ENCODE measurements around the gene AP2A2. TPM values are rescaled to one million over a fixed set of nuclear protein-coding genes. Genes with fewer than 3 reads are reported as not detected.

Gene AP2A2
- total and polyA plus RNA-seq, 2 of the 4 experiments (the other 2 are of a cell fraction): 19.9 to 49.0 TPM

- ChIA-PET CTCF (no interaction called here), POLR2A (ENCODE audit: unreplicated experiment) (no interaction called here)
- no peak overlapping the region for H2AK9ac ChIP-seq (replicated peaks; ENCODE audit: low read depth, low read length, poor library complexity)
- no peak overlapping the region for H4K8ac ChIP-seq (ENCODE audit: low read depth in 2 of 2, low read length in 2 of 2)
- H3K9ac ChIP-seq (ENCODE audit: low read depth, low read length): no peak overlapping the region
- H3K9me1 ChIP-seq (ENCODE audit: insufficient read depth, low read length): no peaks in the 10 kb centered on the region
- H3K4me2 ChIP-seq (ENCODE audit: low read depth, low read length): no peak overlapping the region
- H3K23ac ChIP-seq (ENCODE audit: low read depth, low read length): no peak overlapping the region
- intact Hi-C loops (cut with micrococcal nuclease): no loop called here
- no peak overlapping the region for H3K4me3 ChIP-seq (ENCODE audit: insufficient read depth, low read depth, low read length)
- H2BK15ac ChIP-seq (ENCODE audit: low read depth, low read length): no peak overlapping the region
- DNase-seq (no peak), ATAC-seq (ENCODE audit: low read depth) (no peak)
- H4K91ac ChIP-seq (ENCODE audit: insufficient read depth, low read depth, low read length): no peak overlapping the region
- dilution Hi-C loops (cut with HindIII; ENCODE audit: low sequenced_read_pairs, unreplicated experiment): no loop called here
- no peak overlapping the region for H3K4ac ChIP-seq (ENCODE audit: low read depth, low read length)
- H2AFZ ChIP-seq (replicated peaks; ENCODE audit: low read length, poor library complexity): no peak overlapping the region
- H4K20me1 ChIP-seq (ENCODE audit: insufficient read depth, low read length): peaks cover 22% of the 10 kb centered on the region
- H3K27me3 ChIP-seq (ENCODE audit: control insufficient read depth, insufficient read depth, low read length): no peaks in the 10 kb centered on the region
- H2BK120ac ChIP-seq (ENCODE audit: low read depth, low read length): no peak overlapping the region
- H2AK5ac ChIP-seq (ENCODE audit: low read depth, low read length): no peak overlapping the region
- H3K14ac ChIP-seq (replicated peaks; ENCODE audit: low read depth, low read length): no peak overlapping the region
- no TSS peak for BruUV-seq (replicated peaks)
- H3K36me3 ChIP-seq (ENCODE audit: control insufficient read depth, insufficient read depth, low read length): peaks cover 72% of the 10 kb centered on the region
- no peaks in the 10 kb centered on the region for H3K9me3 ChIP-seq (ENCODE audit: control insufficient read depth, insufficient read depth, low read length)
- no peak overlapping the region for H2BK5ac ChIP-seq (ENCODE audit: low read depth, low read length, poor library complexity, severe bottlenecking)
- no peaks in the 10 kb centered on the region for H3K4me1 ChIP-seq (ENCODE audit: control insufficient read depth, insufficient read depth, low read length)
- no CpG with 5 or more reads among the region's 13 CpGs for WGBS, 2 experiments (ENCODE audit: extremely low coverage in 2 of 2, insufficient read length in 1 of 2)
- in situ Hi-C loops (cut with MboI; ENCODE audit: low sequenced_read_pairs): no loop called here
- no peak overlapping the region for H2BK20ac ChIP-seq (ENCODE audit: low read depth, low read length)
- H3K27ac ChIP-seq (ENCODE audit: insufficient read depth, low read length): no peak overlapping the region
- H4K5ac ChIP-seq (ENCODE audit: low read depth, low read length): no peak overlapping the region
- H3K56ac ChIP-seq (ENCODE audit: extremely low read depth, insufficient read depth, low read length): no peak overlapping the region
- peaks cover 0 to 27% of the 10 kb centered on the region in 2 experiments for H3K79me1 ChIP-seq (ENCODE audit: low read depth in 1 of 2, low read length in 2 of 2)
- TF ChIP-seq MXI1 (IDR thresholded peaks at IDR 0.05; ENCODE audit: borderline replicate concordance, low read depth, low read length) (no peak), RCOR1 (IDR thresholded peaks at IDR 0.05; ENCODE audit: insufficient replicate concordance, low read length) (no peak), FOS (IDR thresholded peaks at IDR 0.05; ENCODE audit: low read depth, low read length) (no peak), NFE2L2 (IDR thresholded peaks at IDR 0.05; ENCODE audit: low read depth, low read length) (no peak), CHD1 (IDR thresholded peaks at IDR 0.05; ENCODE audit: low read depth, low read length) (no peak), CTCF (conservative IDR thresholded peaks at IDR 0.05; ENCODE audit: low read depth, low read length) (no peak), RAD21 (IDR thresholded peaks at IDR 0.05; ENCODE audit: low read length) (no peak), BHLHE40 (IDR thresholded peaks at IDR 0.05; ENCODE audit: low read depth, low read length) (no peak), MAZ (IDR thresholded peaks at IDR 0.05; ENCODE audit: borderline replicate concordance, low read depth, low read length) (no peak), CEBPB (IDR thresholded peaks at IDR 0.05; ENCODE audit: low read depth, low read length) (no peak)
- TF ChIP-seq, protein P1, sequence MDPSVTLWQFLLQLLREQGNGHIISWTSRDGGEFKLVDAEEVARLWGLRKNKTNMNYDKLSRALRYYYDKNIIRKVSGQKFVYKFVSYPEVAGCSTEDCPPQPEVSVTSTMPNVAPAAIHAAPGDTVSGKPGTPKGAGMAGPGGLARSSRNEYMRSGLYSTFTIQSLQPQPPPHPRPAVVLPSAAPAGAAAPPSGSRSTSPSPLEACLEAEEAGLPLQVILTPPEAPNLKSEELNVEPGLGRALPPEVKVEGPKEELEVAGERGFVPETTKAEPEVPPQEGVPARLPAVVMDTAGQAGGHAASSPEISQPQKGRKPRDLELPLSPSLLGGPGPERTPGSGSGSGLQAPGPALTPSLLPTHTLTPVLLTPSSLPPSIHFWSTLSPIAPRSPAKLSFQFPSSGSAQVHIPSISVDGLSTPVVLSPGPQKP (IDR thresholded peaks at IDR 0.05; ENCODE audit: borderline replicate concordance, low read depth, low read length): no peak
- no peak overlapping the region for H3K18ac ChIP-seq (ENCODE audit: low read depth, low read length)
Observed at GRCh38 chr11:1006762-1007161, 81.1 kb downstream of the AP2A2 start.

Measured in IMR-90 (cell line).